Ovary (tissue), 9 donors: ENCODE data around the gene PER3. TPM values are rescaled to one million over a fixed set of nuclear protein-coding genes. Genes with fewer than 3 reads are reported as not detected.

Experiments
- DNase-seq, 5 donors: peaks; one replicate each; pipeline ENCODE4 v3.0.0-alpha.2; 2019 to 2020
- H3K27ac ChIP-seq, 2 donors: fragments of 200-600 bp; one replicate each; pipeline versions ENCODE4 v1.5.1 to v1.8.0; 2019 to 2022
- H3K27me3 ChIP-seq: fragments of 200-600 bp; one replicate; pipeline ENCODE4 v1.8.0; 2022
- H3K36me3 ChIP-seq: fragments of 200-600 bp; sonication (generic); one replicate; pipeline ENCODE4 v1.5.1; 2019
- H3K4me1 ChIP-seq: one replicate; pipeline ENCODE4 v1.8.1; 2013; ENCODE audit warnings: mild to moderate bottlenecking, moderate library complexity; ENCODE audit not compliant: insufficient read depth
- H3K4me3 ChIP-seq: fragments of 200-600 bp; sonication (generic); one replicate; pipeline ENCODE4 v1.5.1; 2017
- H3K9me3 ChIP-seq, 2 donors: fragments of 200-600 bp in 1 of 2; sonication (generic) in 1 of 2; one replicate each; pipeline versions ENCODE4 v1.5.1 to v1.8.1; 2013 to 2019; ENCODE audit warnings: mild to moderate bottlenecking in 1 of 2, moderate library complexity in 1 of 2
- CTCF ChIP-seq, 3 donors: fragments of 450-650 bp in 2 of 3; fragments of 200-600 bp in 1 of 3; IDR thresholded peaks; one replicate each; pipeline versions ENCODE4 v1.5.1 to v1.8.0; 2016 to 2022; ENCODE audit warnings: antibody characterized with exemption in 3 of 3, mild to moderate bottlenecking in 1 of 3
- EP300 ChIP-seq: sonication (generic); formaldehyde crosslinking; IDR thresholded peaks from one replicate; pipeline ENCODE4 v1.6.1; 2017; ENCODE audit warnings: antibody characterized with exemption
- POLR2A ChIP-seq: fragments of 450-650 bp; IDR thresholded peaks from one replicate; pipeline ENCODE4 v1.6.1; 2017; ENCODE audit warnings: antibody characterized with exemption, mild to moderate bottlenecking, moderate library complexity
- WGBS, 3 donors: extraction: QIAGEN DNeasy Blood & Tissue Kit in 1 of 3; methylation state at CpG; one replicate each; pipeline versions ENCODE4 v1.1.5 to v1.1.7; 2013 to 2017; 5-methylcytosine and 5-hydroxymethylcytosine counted together
- intact Hi-C, 4 donors: fragments of 100-400 bp; cut with DNase I; formaldehyde crosslinking; loops; one replicate each; pipeline versions ENCODE4 v1.11.0 to v1.15.1; 2022 to 2023
- polyA plus RNA-seq, 2 donors: library from polyadenylated mRNA; stranded (reverse); fragments of 200-250 nt in 1 of 2; fragments of 350-450 nt in 1 of 2; fragmentation: Illumina TruSeq in 1 of 2; extraction: RNeasy Lipid Tissue Mini Kit (QIAGEN cat#74804) in 1 of 2; gene quantifications; one replicate each; pipeline ENCODE4 v1.2.3, GENCODE V29; 2013 to 2014
- total RNA-seq, 7 donors: library from RNA; depleted of rRNA in 2 of 7; stranded (reverse); fragments of >200 nt in 2 of 7; fragmentation: NEBNext Ultra II Directional in 3 of 7; extraction: Animal tissue kit (Norgen Biotek cat#: 25700) in 3 of 7; gene quantifications; one replicate each; pipeline versions ENCODE4 v1.1.0 to v1.2.4, GENCODE V29; 2016 to 2023
- donor health status: DM: no; HTN: no; CAD: no; lungs with moderate emphysema.
- donor health status: DM: no; HTN: no; CAD: no.
- donor health status: Bipolar disorder and iron deficiency.
- donor health status: DM: yes; HTN: yes; CAD: no.
- donor health status: DM: no; HTN: no; CAD: no.
- donor health status: DM: yes; HTN: yes; CAD: no.

PER3 gene
- total and polyA plus RNA-seq, 9 donors: 11.9 to 49.8 (median 25.3) TPM

GRCh38 chr1:7745783-7746182, 38.3 kb upstream of the PER3 start:
- no peak overlapping the region for H3K4me3 ChIP-seq
- DNase-seq: no peak
- intact Hi-C loops: no loop called here
- no peaks in the 10 kb centered on the region for H3K9me3 ChIP-seq
- no peak overlapping the region for H3K27ac ChIP-seq
- no peaks in the 10 kb centered on the region for H3K27me3 ChIP-seq
- TF ChIP-seq EP300: no peak
- no peak for TF ChIP-seq CTCF (IDR thresholded peaks at IDR 0.05)
- no peak for TF ChIP-seq POLR2A
- H3K4me1 ChIP-seq: no peaks in the 10 kb centered on the region
- no peaks in the 10 kb centered on the region for H3K36me3 ChIP-seq
- 86 to 88% (median 87%) methylated on average over 10 of the region's 10 CpGs for WGBS, 3 donors

- H3K9me3 ChIP-seq: no peaks in the 10 kb centered on the region
- TF ChIP-seq EP300: no peak
- TF ChIP-seq POLR2A: no peak
- TF ChIP-seq CTCF (IDR thresholded peaks at IDR 0.05): no peak
- DNase-seq: no peak
- H3K4me3 ChIP-seq: no peak overlapping the region
- intact Hi-C loops: no loop called here
- H3K36me3 ChIP-seq: no peaks in the 10 kb centered on the region
- no peak overlapping the region for H3K27ac ChIP-seq
- H3K4me1 ChIP-seq: peaks cover 1% of the 10 kb centered on the region
- no peaks in the 10 kb centered on the region for H3K27me3 ChIP-seq
- WGBS, 3 donors: 91 to 93% (median 91%) methylated on average over 5 of the region's 5 CpGs
Measured at GRCh38 chr1:7747605-7748004, 36.5 kb upstream of the PER3 start.

GRCh38 chr1:7749126-7749525, 35.0 kb upstream of the PER3 start:
- no peak overlapping the region for H3K27ac ChIP-seq
- no peak overlapping the region for H3K4me3 ChIP-seq
- no peaks in the 10 kb centered on the region for H3K27me3 ChIP-seq
- H3K9me3 ChIP-seq: no peaks in the 10 kb centered on the region
- H3K4me1 ChIP-seq: peaks cover 1% of the 10 kb centered on the region
- WGBS, 3 donors: 48 to 54% (median 52%) methylated on average over 5 of the region's 5 CpGs
- TF ChIP-seq CTCF (IDR thresholded peaks at IDR 0.05) (no peak), EP300 (no peak), POLR2A (no peak)
- DNase-seq: no peak
- intact Hi-C loops: no loop called here
- no peaks in the 10 kb centered on the region for H3K36me3 ChIP-seq

- no peaks in the 10 kb centered on the region for H3K27me3 ChIP-seq
- intact Hi-C loops: loop anchor here in 2 of 4 donors (2.0 to 5.0 kb wide), 2 partner anchors 82 to 84 kb away; no protein-coding TSS in a partner anchor
Measured at GRCh38 chr1:7751174-7751573, 32.9 kb upstream of the PER3 start.

GRCh38 chr1:7752512-7753417, 31.3 kb upstream of the PER3 start:
- Histone ChIP-seq H3K4me1 (peaks cover 1% of the 10 kb centered on the region), H3K36me3 (no peaks in the 10 kb centered on the region), H3K27ac (no peak overlapping the region), H3K4me3 (peak overlapping the region; percentile 19), H3K9me3 (no peaks in the 10 kb centered on the region), H3K27me3 (no peaks in the 10 kb centered on the region)
- intact Hi-C loops: loop anchor here in 3 of 4 donors (2.0 to 5.0 kb wide), 3 partner anchors 84 to 88 kb away; no protein-coding TSS in a partner anchor
- peak; percentile 56 to 75 (median 65) for DNase-seq
- TF ChIP-seq CTCF (IDR thresholded peaks at IDR 0.05) (peak; percentile 57 to 80 (median 59)), EP300 (no peak), POLR2A (no peak)
- 18 to 24% (median 19%) methylated on average over 18 of the region's 18 CpGs for WGBS, 3 donors

More at GRCh38 chr1:7751174-7751573, 32.9 kb upstream of the PER3 start:
- 88 to 91% (median 89%) methylated on average over 11 of the region's 11 CpGs for WGBS, 3 donors
- Histone ChIP-seq H3K9me3 (no peaks in the 10 kb centered on the region), H3K36me3 (no peaks in the 10 kb centered on the region), H3K4me1 (peaks cover 1% of the 10 kb centered on the region), H3K4me3 (no peak overlapping the region), H3K27ac (no peak overlapping the region)
- no peak for TF ChIP-seq POLR2A
- DNase-seq: no peak
